AG04450 (cell line): ENCODE results near the gene ARMC7. TPM values are rescaled to one million over a fixed set of nuclear protein-coding genes. Genes with fewer than 3 reads are reported as not detected.

ENCODE experiments used
- CTCF ChIA-PET: fragments of 300-600, 350-600 bp; formaldehyde crosslinking; extraction: SDS; loops from one replicate; lab custom pipeline; 2022; ENCODE audit warnings: antibody characterized with exemption, inconsistent platforms; lab: Charles Lee
- POLR2A ChIA-PET: fragments of 350-600 bp; formaldehyde crosslinking; extraction: SDS; loops from one replicate; lab custom pipeline; 2021; ENCODE audit warnings: antibody characterized with exemption, inconsistent platforms; lab: Yijun Ruan, JAX
- DNase-seq: peaks from one replicate; pipeline ENCODE4 v3.0.0-alpha.2; 2011; ENCODE audit warnings: low read depth, low spot score
- H3K27ac ChIP-seq: one replicate; pipeline ENCODE4 v1.5.1; 2012; ENCODE audit warnings: low read depth, low read length, control low read depth
- H3K27me3 ChIP-seq: one replicate; pipeline ENCODE4 v1.6.0; 2012; ENCODE audit warnings: low read length; ENCODE audit not compliant: control insufficient read depth, insufficient read depth
- H3K4me3 ChIP-seq: 2 replicates; pipeline ENCODE4 v1.5.1; 2011; ENCODE audit warnings: mild to moderate bottlenecking, low read depth, low read length, control low read depth
- H3K9me3 ChIP-seq: 2 replicates; pipeline ENCODE4 v1.5.1; 2012; ENCODE audit warnings: low read length; ENCODE audit not compliant: control insufficient read depth, insufficient read depth
- polyA plus RNA-seq: library from polyadenylated mRNA; depleted of rRNA; stranded (reverse); fragments of >200 nt; gene quantifications from 2 replicates; pipeline ENCODE4 v1.2.3, GENCODE V29; 2011
- TF ChIP-seq, protein P1 (sequence below): IDR thresholded peaks from 2 replicates; pipeline ENCODE4 v1.5.1; 2011; ENCODE audit warnings: low read depth, low read length, control low read depth, inconsistent platforms

The ARMC7 gene
- polyA plus RNA-seq, 1 experiment = 5.6 TPM

- peaks cover 7% of the 10 kb centered on the region for H3K27me3 ChIP-seq
- ChIA-PET POLR2A (interaction anchor here (1.5 kb wide), 1 partner anchor 45 kb away, joined by 4 read pairs; no protein-coding TSS in a partner anchor), CTCF (interaction anchor here (0.6 to 4.1 kb wide), 20 partner anchors 9 to 144 kb away, joined by 3 to 39 read pairs (median 4); partner anchors contain the start of gene NT5C)
- no peaks in the 10 kb centered on the region for H3K9me3 ChIP-seq
- H3K4me3 ChIP-seq = no peak overlapping the region
- DNase-seq = no peak
- H3K27ac ChIP-seq = no peak overlapping the region
- TF ChIP-seq, protein P1, sequence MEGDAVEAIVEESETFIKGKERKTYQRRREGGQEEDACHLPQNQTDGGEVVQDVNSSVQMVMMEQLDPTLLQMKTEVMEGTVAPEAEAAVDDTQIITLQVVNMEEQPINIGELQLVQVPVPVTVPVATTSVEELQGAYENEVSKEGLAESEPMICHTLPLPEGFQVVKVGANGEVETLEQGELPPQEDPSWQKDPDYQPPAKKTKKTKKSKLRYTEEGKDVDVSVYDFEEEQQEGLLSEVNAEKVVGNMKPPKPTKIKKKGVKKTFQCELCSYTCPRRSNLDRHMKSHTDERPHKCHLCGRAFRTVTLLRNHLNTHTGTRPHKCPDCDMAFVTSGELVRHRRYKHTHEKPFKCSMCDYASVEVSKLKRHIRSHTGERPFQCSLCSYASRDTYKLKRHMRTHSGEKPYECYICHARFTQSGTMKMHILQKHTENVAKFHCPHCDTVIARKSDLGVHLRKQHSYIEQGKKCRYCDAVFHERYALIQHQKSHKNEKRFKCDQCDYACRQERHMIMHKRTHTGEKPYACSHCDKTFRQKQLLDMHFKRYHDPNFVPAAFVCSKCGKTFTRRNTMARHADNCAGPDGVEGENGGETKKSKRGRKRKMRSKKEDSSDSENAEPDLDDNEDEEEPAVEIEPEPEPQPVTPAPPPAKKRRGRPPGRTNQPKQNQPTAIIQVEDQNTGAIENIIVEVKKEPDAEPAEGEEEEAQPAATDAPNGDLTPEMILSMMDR = peak; percentile 82
Measured at GRCh38 chr17:75105126-75106080, 4.4 kb upstream of the ARMC7 start.

GRCh38 chr17:75108193-75108592 lies 1.6 kb upstream of the ARMC7 start:
- Histone ChIP-seq H3K27ac (no peak overlapping the region), H3K9me3 (no peaks in the 10 kb centered on the region), H3K27me3 (peaks cover 7% of the 10 kb centered on the region), H3K4me3 (no peak overlapping the region)
- CTCF ChIA-PET = no interaction called here
- DNase-seq = no peak
- POLR2A ChIA-PET = no interaction called here
- TF ChIP-seq, protein P1 = no peak

DNA sequence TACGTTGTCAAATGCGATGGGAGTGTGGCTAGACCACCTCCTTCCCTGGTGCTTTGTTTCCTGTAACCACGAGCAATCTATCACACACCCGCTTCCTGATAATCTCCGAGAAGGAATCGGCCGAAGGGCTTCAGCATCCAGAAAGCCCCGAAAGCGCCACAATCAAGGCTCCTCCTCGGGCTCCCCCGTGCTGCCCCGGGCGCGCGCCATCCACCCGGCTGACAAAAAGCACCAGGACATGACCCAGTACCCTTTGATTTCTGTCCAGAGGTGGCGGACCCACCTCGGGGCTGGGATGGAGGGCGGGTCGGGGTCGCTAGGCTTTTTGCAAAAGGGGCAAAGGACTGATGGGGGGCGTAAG lies 743 bp upstream of the ARMC7 start:
- H3K9me3 ChIP-seq = no peaks in the 10 kb centered on the region
- POLR2A ChIA-PET = interaction anchor here (0.6 to 1.3 kb wide), 6 partner anchors 13 to 28 kb away, joined by 3 to 4 read pairs (median 3); partner anchors contain the start of gene NT5C
- CTCF ChIA-PET = interaction anchor here (0.7 to 2.5 kb wide), 6 partner anchors 12 to 148 kb away, joined by 3 to 11 read pairs (median 4); no protein-coding TSS in a partner anchor
- TF ChIP-seq, protein P1 = no peak
- H3K27ac ChIP-seq = no peak overlapping the region
- peak overlapping the region; percentile 80 for H3K4me3 ChIP-seq
- no peak for DNase-seq
- H3K27me3 ChIP-seq = peaks cover 7% of the 10 kb centered on the region

GRCh38 chr17:75110234-75110937 lies 617 bp downstream of the ARMC7 start:
- peak overlapping the region; percentile 80 for H3K4me3 ChIP-seq
- peaks cover 7% of the 10 kb centered on the region for H3K27me3 ChIP-seq
- H3K27ac ChIP-seq = no peak overlapping the region
- POLR2A ChIA-PET = interaction anchor here (1.0 to 1.3 kb wide), 6 partner anchors 15 to 75 kb away, joined by 3 to 4 read pairs (median 3); partner anchors contain the start of gene NT5C
- TF ChIP-seq, protein P1 = no peak
- CTCF ChIA-PET = interaction anchor here (0.8 to 7.5 kb wide), 8 partner anchors 21 to 150 kb away, joined by 3 to 154 read pairs (median 7); partner anchors contain the start of genes NT5C and NUP85
- DNase-seq = no peak
- H3K9me3 ChIP-seq = no peaks in the 10 kb centered on the region
